Fibroblast of lung (primary cell): ENCODE results near the gene EPHA10.

Source experiments
- CTCF ChIP-seq, 2 donors: IDR thresholded peaks in 1 of 2; conservative IDR thresholded peaks in 1 of 2; 1 replicate in 1 of 2; 2 replicates in 1 of 2; pipeline ENCODE4 v1.5.1; 2011 to 2012; ENCODE audit warnings: low read length in 2 of 2, control low read depth in 1 of 2, inconsistent platforms in 1 of 2, low read depth in 1 of 2, mild to moderate bottlenecking in 1 of 2
- EZH2 ChIP-seq: IDR thresholded peaks from 2 replicates; pipeline ENCODE4 v1.5.1; 2012; ENCODE audit warnings: low read length, control low read depth, mild to moderate bottlenecking; ENCODE audit errors: missing control alignments

- TF ChIP-seq CTCF (conservative IDR thresholded peaks at IDR 0.05 in 1 of 2, IDR thresholded peaks at IDR 0.05 in 1 of 2; ENCODE audit: low read depth in 1 of 2, low read length in 2 of 2) (no peak), EZH2 (no peak)
Measured at GRCh38 chr1:37692834-37693175, 72.1 kb downstream of the EPHA10 start.
